GM19025 (cell line): ENCODE data around the gene KRTAP4-9.
"Not testable (repeated sequence)": the region's sequence is repeated elsewhere in the genome, so short reads cannot be mapped to it uniquely, and the experiment has no call there.

ENCODE experiments used
- ATAC-seq: cut with Tn5 transposase; IDR thresholded peaks from one replicate; pipeline ENCODE4 v1.9.1; 2021; ENCODE audit warnings: mild to moderate bottlenecking, low read depth, moderate library complexity; ENCODE audit not compliant: unreplicated experiment

Gene KRTAP4-9

DNA sequence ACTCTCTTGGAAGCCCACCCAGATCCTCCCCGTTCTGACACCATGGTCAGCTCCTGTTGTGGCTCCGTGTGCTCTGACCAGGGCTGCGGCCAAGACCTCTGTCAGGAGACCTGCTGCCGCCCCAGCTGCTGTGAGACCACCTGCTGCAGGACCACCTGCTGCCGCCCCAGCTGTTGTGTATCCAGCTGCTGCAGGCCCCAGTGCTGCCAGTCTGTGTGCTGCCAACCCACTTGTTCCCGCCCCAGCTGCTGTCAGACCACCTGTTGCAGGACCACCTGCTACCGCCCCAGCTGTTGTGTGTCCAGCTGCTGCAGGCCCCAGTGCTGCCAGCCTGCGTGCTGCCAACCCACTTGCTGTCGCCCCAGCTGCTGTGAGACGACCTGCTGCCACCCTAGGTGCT is at the start of gene KRTAP4-9:
Gene KRTAP4-9 (plus strand): TSS at position 43 of the 400 bp plus-strand sequence. CDS start 0 bp downstream, at position 43.
- not testable (repeated sequence) for ATAC-seq

DNA sequence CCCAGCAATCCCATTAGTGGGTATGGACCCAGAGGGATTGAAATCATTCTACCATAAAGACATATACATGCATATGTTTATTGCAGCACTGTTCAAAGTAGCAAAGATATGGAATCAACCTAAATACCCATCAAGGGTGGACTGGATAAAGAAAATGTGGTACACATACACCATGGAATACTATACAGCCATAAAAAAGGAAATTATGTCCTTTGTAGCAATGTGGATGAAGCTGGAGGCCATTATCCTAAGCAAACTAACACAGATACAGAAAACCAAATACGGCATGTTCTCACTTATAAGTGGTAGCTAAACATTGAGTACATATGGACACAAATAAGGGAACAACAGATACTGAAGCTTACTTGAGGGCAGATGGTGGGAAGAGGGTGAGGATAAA is 47.6 kb upstream of the KRTAP4-9 start:
- no peak for ATAC-seq

DNA sequence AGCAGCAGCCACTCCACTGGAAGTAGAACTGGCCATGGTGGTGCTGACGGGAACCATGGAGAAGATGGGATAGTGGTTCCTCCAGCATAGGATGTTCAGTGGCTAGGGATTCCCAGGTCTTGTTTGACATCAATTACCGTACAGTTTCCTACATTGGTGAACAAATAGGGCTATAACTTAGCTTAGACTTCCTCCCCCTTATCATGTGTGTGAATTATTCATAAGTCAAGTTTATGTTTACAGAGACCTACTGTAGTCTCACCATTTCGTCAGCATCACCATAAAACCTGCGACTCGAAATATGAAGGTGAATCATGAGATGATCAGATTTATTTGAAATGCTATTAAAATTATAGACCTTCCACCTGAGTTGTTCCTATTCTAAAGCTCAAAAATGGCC is 46.4 kb upstream of the KRTAP4-9 start:
- ATAC-seq: no peak

DNA sequence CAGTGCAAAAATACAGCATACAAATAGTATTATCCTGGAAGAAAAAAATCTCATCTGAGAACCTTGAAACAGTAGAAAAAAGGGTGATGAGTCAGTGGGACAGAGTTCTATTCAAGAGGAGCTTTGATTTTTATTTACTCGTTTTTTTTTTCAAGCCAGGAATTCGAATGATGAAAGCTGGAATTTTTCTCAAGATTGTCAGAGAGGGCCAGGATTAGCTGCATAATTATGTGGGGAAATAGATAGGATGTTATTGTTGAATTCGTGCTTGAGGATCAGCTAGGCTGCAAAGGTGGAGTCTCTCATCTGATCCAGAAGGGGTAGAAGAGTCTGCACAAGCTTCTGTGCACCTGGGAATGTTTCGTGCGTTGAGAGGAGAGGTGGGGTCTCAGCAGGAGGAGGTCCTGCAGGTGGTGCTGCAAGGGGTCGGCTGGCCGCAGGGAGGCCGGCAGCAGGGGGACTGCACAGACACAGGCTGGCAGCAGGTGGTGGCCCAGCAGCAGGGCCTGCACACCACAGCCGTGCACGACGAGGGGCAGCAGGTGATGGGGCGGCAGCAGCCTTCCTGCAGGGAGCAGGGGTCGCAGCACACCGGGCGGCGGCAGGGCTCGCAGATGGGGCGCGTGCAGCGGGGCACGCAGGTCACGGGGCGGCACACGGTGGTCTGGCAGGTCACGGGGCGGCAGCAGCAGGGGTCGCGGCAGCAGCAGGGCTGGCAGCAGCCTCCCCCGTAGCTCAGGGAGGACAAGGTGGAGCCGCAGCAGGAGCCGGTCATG is 45.7 kb upstream of the KRTAP4-9 start:
- not testable (repeated sequence) for ATAC-seq

DNA sequence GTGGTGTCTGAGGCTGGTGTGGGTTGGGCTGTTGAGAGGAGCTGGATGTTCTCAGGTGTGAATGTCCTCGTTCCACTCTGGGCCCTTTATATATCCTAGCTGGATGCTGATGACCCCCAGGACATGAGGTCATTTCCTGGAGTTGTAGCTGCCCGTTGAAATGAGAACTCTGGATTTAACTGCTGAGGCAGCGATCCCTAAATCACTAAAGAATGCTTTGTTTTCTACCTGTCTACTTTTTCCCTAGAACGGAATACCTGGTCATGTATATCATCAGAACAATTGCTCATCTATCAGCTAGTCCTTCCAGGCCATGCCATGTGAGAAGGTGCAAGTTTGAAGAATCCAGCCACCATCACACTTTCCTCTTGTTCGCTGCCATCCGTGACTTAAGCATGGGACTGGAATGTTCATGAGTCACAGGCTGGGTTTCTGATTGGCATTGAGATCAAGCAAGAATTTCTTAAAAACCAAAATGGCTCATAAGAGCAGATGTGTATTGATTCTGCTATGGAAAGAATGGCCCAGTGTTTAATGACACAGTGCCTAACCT is 45.1 kb upstream of the KRTAP4-9 start, which contains the start of gene KRTAP2-3:
Gene KRTAP2-3 (minus strand): TSS at position 63 of the 553 bp plus-strand sequence. CDS start 64 bp downstream, outside the sequence.
- no peak for ATAC-seq

DNA sequence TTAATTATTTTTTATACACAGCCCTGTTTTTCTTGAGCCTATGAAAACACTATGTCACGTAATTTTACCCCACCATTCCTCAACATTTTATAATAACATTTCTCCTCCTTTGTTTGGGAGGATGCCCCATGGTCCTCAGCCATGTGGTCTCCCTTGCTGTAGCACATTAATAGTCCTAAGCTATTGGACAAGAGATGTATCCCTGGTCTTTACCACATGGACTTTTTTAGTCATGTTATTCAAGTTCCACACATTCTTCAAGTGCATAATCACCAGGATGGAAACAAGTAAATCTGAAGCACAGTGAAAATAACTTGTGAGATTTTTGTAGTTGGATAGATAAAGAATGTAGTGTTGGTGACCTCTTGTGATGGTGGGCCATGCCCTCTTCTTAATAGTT is 43.2 kb upstream of the KRTAP4-9 start:
- ATAC-seq: no peak

DNA sequence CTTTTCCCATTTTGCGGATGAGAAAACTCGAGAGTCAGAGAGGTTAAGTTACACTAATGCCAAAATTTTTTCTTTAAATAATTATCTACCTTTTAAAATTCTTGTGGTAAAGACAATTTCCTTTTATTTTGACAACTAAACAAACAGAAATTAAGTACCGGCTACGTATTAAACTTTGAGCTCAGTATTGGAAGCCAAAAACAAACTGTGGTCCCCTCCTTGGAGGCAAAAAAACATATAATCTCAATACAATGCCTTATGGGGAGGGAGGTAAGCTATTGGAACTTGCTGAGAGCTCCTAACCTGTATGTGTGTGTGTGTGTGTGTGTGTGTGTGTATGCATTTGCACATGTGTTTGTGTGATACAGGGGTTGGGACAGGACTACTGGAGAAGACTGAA is 41.7 kb upstream of the KRTAP4-9 start:
- ATAC-seq: no peak

DNA sequence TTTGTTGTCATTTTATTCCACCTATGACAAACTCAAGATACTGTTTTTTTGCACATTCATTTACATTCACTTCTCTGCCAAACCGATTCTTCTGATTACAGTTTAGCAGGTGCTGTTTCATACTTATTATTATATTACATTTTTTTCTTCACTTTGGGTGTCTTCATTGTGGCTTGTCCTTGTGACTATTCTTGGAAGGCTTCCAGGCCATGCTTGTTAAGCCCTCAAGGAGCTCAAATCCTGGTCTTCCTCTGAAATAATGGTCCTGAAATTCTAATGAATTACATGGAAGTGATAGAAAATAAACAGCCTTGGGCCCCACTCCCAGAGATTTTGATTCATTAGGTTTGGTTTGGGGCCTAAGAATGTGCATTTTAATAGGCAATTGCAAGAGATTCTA is 40.9 kb upstream of the KRTAP4-9 start:
- no peak for ATAC-seq

DNA sequence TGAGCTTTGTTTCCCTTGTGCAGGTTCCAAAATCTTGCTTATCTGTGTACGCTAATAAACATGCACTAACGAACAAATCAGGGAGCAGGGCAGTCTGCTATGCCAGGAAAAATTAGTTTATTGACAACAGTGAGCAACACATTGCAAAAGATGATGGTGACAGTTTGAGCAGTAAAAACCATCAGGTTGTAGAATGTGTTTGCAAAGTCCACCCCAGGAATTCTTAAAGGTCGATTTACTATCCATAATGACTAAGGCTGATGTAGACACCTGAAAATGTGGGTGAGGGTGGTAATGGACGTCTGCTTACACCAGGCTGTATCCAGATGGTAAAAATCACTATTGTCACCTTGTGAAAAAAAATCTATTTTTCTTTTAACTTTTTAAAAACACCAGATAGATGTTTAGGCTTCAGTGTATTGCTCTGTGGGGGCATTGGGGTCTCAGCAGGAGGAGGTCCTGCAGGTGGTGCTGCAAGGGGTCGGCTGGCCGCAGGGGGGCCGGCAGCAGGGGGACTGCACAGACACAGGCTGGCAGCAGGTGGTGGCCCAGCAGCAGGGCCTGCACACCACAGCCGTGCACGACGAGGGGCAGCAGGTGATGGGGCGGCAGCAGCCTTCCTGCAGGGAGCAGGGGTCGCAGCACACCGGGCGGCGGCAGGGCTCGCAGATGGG is 40.0 kb upstream of the KRTAP4-9 start:
- ATAC-seq: not testable (repeated sequence)

DNA sequence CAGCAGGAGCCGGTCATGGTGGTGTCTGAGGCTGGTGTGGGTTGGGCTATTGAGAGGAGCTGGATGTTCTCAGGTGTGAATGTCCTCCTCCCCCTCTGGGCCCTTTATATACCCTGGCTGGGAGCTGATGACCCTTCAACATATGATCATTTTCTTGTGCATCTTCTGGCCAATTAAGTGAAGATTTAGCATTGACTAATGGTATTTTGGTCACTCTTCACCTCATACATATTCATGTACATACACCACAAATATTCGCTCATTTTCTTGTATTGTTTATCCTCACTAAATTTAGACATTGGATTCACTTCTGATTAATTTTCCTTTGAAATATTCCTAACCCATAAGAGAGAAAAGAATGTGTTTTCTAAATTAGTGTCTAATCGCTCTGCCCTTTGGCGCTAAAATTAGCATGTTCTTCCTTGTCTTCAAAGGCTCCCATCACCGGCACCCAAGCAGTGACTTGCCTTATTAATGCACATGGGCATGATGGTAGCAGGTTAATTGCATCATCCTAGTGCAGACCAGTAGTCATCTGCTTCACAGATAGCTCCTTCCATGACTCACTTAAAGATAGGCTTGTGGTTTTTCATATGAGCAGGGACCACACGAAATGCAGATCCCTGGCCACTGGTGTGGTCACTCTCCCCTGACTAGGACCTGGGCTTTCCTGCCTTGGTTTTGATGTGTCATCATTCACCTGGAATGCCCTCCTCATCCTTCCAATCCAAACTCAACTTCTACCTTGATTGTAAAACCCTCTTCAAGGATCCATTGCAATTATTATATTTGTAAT is 39.2 kb upstream of the KRTAP4-9 start, which contains the start of gene KRTAP2-4:
Gene KRTAP2-4 (minus strand): TSS at position 51 of the 796 bp plus-strand sequence. CDS start 34 bp downstream, at position 17.
- no peak for ATAC-seq

DNA sequence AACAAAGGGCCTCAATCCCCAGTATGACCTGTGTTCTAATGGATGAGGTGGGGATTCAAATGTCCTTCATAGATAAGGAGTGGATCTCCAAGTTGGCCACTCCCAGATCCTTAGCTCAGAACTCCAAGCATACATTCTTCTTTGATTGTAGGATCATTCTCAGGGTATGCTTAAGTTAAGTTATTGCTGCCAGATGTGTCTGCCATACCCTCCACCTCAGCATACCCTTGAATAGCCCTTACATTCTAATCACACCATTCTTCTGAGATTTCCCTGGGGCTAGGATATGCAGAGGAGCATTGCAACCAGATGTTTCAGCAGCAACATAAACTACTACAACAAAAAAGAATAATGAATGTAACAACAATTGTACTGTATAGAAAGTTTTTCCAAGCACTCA is 37.9 kb upstream of the KRTAP4-9 start:
- ATAC-seq: no peak

DNA sequence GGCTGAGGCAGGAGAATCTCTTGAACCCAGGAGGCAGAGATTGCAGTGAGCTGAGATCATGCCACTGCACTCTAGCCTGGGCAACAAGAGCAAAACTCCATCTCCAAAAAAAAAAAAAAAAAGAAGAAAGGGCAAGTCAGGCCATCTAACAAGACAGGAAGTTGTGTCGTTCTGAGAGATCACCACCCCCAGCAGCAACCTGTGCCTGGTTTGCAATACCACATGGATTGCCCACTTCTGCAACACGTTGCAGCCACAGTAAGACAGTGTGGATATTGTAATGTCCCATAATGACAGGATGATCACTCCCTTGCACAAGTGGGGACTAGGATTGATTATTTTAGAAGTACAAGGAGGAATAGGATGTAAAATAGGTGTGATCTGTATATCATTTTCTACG is 36.2 kb upstream of the KRTAP4-9 start:
- no peak for ATAC-seq

DNA sequence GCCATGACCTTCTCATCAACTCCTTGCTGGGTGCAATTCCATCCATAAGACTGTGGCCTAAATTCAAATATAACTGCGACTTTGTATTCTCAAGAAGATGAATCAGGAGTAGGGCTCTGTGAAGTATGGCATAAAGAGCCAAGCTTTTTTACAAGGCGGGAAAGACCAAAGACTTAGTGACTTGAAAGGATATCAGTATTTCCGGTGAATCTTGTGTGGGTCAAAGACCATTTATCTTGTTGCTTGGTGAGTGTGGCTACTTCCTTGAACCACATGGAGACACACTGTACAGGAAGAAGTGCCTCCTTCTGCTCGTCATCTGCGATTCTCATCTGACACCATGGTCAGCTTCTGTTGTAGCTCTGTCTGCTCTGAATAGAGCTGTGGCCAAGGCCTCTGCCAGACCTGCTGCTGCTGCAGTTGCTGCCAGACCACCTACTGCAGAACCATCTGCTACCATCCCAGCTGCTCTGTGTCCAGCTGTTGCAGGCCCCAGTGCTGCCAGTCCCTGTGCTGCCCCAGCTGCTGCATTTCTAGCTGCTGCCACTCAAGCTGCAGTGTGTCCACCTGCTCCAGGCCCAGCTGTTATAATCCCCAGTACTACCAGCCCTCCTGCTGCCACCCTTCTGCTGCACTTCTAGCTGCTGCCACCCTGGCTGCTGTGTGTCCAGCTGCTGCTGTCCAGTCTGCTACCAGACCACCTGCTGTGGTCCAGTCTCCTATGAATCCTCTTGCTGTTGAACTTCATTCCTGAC is 33.4 kb upstream of the KRTAP4-9 start:
- ATAC-seq: no peak

DNA sequence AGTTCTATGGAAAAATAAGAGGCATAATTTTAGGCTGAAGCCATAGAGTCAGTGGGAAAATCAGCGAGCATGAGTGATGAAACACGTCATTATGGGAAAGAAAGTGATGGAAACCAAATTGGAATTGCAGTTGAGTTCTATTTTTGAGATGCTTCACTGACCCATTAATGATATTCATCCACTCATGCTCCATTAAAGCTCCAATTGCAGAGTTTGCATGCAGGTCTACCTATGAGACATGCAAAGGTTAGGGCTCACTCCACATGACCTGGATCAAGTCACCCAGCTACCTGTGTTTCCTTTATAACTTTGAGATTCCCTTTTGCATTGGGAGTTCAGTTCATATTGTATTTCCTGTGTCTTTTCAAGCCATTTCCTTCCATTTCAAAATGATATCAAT is 31.5 kb upstream of the KRTAP4-9 start:
- ATAC-seq: no peak

DNA sequence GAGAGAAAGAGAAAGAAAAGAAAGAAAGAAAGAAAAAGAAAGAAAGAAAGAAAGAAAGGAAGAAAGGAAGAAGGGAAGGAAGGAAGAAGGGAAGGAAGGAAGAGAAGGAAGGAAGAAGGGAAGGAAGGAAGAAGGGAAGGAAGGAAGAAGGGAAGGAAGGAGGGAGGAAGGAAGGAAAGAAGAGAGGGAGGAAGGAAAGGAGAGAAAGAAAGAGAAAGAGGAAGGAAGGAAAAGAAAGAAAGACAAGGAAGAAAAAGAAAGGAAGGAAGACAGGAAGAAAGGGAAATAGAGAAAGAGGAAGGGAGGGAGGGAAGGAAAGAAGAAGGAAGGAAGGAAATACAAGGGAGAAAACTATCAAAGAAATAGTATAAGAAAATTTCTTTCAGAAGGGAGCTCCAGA is 28.4 kb upstream of the KRTAP4-9 start:
- ATAC-seq: no peak

DNA sequence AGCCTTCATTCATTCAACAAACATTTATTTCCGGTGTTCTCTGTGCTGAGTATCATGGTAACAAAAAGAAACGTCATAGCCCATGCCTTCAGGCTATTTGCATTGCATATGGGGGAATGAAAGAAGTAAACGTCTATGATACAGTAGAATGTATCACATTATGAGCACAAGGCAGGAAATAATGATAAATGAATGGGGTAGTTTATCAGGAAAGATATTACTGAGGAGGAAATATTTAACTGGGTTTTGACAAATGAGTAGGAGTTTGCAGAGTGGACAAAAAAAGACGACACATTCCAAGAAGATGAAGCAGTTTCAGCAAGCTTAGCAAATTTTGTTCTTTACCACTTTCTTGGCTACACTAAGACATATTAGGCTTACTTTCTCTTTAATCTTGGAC is 22.6 kb upstream of the KRTAP4-9 start:
- ATAC-seq: no peak

DNA sequence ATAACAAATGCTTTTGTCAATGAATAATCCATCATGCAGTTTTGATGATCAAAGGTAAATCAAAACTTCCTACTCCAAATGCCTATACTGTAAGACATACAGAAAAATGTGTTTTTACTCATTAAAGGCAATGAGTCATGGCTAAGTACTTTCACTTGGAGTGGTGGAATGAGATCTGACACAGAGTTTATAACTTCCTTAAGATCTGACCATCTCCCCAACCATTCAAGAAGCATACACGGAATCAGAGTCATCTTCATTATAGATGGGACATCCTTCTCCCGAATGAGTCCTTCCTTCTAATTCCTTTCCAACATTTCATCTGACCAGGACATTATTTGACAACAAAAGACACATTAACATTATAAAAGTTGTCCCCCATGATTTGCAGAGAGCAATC is 21.8 kb upstream of the KRTAP4-9 start:
- ATAC-seq: not testable (repeated sequence)

DNA sequence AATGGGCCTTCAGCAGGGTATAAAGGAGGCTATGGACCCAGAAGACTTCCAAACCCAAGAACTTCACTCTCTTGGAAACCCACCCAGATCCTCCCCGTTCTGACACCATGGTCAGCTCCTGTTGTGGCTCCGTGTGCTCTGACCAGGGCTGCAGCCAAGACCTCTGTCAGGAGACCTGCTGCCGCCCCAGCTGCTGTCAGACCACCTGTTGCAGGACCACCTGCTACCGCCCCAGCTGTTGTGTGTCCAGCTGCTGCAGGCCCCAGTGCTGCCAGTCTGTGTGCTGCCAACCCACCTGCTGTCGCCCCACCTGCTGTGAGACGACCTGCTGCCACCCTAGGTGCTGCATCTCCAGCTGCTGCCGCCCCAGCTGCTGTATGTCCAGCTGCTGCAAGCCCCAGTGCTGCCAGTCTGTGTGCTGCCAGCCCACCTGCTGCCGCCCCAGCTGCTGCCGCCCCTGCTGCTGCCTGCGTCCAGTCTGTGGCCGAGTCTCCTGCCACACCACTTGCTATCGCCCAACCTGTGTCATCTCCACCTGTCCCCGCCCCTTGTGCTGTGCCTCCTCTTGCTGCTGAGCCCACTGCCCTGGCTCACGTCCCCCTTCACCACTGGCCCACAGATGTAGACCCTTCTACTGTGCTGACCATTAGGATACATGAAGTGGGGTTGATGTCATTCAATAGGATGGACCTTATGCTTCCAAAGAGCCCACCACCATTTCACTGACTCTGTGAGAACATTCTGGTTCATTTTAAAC is 20.9 kb upstream of the KRTAP4-9 start, which contains the start of gene KRTAP4-7:
Gene KRTAP4-7 (plus strand): TSS at position 51 of the 757 bp plus-strand sequence. CDS start 57 bp downstream, at position 108.
- not testable (repeated sequence) for ATAC-seq

DNA sequence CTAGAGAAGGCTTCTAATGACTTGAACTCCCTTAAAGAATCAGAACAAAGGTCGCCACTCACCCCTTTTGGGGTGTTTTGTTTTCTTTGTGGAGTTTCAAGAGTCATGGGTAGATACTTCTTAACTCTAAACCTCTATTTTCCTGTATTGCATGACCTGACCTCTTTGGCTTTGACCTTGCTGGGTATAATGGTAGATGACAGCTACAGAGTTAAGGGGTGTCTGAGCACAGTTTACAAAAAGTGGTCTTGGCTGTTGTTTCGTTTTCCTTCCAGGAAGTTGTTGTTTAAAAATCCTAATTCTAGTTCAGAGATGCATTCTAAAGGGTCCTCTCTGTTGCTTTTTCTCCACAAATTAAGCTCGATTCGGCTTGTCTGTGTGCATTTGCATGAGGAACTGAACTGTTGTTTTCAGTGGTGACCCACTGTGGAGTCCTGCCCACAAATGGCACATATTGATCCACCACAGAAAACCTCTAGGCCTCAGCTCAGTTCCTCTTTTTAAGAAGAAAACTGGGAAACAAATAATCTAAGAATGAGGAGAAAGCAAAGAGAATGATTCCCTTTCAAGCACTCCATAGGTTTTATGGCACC is 16.3 kb upstream of the KRTAP4-9 start:
- not testable (repeated sequence) for ATAC-seq
